Inflammatory macrophage treated with lipopolysaccharide for 4 hours (primary cell): ENCODE measurements around the gene MINPP1.
"Not testable (repeated sequence)": the region's sequence is repeated elsewhere in the genome, so short reads cannot be mapped to it uniquely, and the experiment has no call there.

Experiments
- DNase-seq: peaks from one replicate; pipeline ENCODE4 v3.0.0-alpha.2; 2020

The MINPP1 gene

GRCh38 chr10:87504640-87505365 lies at the start of gene MINPP1:
Gene MINPP1, plus strand, starts transcription at chr10:87504893. Its CDS starts 23 bp downstream, at chr10:87504916.
- peak; percentile 98 for DNase-seq

- not testable (repeated sequence) for DNase-seq
Observed at GRCh38 chr10:87456586-87457220, 48.0 kb upstream of the MINPP1 start.

DNA sequence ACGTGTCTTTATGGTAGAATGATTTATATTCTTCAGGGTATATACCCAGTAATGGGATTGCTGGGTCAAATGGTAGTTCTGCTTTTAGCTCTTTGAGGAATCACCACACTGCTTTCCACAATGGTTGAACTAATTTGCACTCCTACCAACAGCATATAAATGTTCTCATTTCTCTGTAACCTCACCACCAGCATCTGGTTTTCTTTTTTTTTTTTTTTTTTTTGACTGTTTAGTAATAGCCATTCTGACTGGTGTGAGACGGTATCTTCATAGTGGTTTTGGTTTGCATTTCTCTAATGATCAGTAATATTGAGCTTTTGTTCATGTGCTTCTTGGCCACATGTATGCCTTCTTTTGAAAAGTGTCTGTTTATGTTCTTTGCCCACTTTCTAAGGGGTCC lies 42.9 kb upstream of the MINPP1 start:
- not testable (repeated sequence) for DNase-seq

GRCh38 chr10:87466849-87467248 lies 37.8 kb upstream of the MINPP1 start:
- DNase-seq: not testable (repeated sequence)

DNA sequence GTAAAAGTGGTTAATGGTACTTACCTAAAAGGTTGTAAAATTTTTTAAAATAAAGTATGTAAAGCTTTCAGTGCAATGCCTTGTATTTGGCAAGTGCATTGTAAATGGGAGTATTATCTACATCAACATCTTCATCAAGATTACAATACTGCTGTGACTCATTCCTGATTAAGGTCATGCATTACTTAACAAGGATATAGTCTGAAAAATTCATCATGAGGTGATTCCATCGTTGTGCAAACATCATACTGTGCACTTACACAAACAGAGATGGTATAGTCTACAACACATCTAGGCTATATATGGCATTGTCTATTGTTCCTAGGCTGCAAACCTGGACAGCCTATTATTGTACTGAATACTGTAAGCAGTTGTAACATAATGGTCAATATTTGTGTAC lies 16.0 kb upstream of the MINPP1 start:
- DNase-seq: peak; percentile 16

DNA sequence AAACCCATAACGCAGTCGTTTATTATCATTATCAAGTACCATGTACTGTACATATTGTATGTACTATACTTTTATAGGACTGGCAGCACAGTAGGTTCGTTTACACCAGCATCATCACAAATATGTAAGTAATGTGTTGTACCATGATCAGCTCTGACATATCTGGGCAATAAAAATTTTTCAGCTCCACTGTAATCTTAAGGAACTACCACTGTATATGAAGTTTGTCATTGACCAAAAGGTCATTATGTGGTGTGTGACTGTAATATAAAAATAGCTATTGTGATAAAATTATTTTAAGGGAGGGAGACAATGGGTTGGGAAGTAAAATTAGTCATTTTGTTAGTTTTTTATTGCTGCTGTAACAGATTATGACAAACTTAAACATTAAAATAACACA lies 14.4 kb upstream of the MINPP1 start:
- DNase-seq: not testable (repeated sequence)

GRCh38 chr10:87492450-87492849 lies 12.2 kb upstream of the MINPP1 start:
- not testable (repeated sequence) for DNase-seq

DNA sequence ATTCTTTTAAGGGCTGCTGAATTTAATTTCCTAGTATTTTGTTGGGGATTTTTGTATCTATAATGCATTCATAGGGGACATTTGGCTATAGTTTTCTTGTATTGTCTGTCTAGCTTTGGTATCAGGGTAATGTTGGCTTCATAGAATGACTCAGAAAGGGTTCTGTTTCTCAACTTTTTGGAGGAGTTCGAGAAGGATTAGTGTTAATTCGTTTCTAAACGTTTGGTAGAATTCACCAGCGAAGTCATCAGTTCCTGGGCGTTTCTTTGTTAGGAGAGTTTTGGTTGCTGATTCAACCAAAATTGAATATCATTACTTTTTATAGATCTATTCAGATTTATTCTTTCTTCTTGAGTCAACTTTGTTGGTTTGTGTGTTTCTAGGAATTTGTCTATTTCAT lies 9.2 kb upstream of the MINPP1 start:
- DNase-seq: not testable (repeated sequence)

DNA sequence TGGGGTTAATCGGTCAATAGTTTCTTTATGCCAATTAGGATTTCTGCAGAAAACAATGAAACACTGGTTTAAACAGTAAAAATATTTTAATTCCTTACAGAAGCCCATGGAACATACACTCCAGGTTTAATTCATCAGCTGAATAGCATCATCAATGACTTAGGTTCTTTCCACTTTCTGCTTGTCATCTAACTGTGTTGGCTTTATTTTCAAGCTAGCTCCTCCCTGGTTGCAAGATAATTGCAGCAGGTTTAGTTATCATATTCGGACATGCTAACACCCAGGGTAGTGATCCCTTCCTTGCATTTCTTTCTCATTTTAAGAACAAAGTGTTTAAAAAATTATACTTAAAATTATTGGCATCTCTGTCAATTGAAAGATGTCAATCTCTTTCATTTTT lies 7.3 kb upstream of the MINPP1 start:
- not testable (repeated sequence) for DNase-seq

GRCh38 chr10:87498106-87498789 lies 6.4 kb upstream of the MINPP1 start:
- DNase-seq: not testable (repeated sequence)

- no peak for DNase-seq
Observed at GRCh38 chr10:87500646-87501048, 4.0 kb upstream of the MINPP1 start.

DNA sequence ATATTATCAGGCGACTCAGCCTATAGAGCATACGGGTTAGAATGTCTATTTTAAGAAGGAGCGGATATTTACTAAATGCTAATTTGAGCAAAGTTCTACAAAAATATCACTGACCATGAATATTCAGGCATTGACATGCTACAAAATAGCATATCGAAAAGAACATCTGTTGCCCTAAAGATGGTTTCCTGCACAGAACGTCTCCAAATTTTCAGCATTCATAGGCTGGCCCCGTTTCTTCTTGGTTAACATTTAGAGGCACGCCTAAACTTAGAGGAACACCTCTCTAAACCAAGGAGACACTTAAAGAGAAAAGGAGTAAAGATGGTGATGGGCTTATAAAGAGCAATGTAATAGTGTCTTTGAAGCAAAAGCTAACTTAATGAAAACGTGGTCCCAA lies 1.3 kb upstream of the MINPP1 start:
- no peak for DNase-seq

- DNase-seq: no peak
Observed at GRCh38 chr10:87503886-87504285, 807 bp upstream of the MINPP1 start.

DNA sequence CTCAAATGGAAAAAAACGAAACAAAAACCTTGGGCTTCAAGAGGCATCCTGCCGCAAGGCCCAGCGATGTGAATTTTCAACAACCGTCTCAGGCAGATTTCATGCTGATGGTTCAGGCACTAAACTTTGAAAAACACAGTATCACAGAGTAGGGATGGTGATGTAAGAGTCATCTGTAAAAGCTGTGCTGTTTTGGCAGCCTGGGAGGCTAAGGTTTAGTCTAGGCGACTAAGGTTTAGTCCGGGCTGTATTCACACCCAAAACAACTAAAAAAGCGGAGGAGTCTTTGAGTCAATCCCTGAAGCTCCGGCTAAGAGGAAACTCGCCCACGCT lies 420 bp upstream of the MINPP1 start:
- no peak for DNase-seq

DNA sequence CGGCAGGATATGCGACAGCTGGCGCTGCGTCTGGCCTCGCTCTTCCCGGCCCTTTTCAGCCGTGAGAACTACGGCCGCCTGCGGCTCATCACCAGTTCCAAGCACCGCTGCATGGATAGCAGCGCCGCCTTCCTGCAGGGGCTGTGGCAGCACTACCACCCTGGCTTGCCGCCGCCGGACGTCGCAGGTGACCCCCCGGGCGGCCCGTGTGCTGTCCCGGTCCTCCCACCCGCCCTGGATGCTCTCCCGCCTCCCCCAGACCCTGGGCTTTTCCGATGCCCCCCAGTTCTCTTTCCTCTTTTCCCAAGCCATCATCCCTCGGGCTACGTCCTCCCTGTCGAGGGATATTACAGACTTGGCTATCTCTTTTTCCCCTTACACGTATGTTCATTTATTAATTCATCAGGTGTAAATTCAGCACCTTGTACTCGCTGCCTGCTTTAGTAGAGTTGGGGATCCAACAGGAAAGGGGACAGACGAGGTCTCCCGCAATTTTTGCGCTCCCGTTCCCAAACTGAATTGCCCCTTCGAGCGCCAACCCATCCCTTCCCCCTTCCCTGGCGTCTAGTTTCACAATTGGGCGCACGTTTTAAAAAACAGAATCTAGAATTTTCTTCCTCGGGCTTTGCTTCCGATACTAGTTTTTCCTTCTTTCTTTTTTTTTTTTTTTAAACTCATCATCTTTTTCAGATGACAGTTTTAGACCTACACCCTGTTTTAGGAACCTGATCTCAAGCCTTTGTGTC lies 846 bp downstream of the MINPP1 start:
- DNase-seq: peak; percentile 64

DNA sequence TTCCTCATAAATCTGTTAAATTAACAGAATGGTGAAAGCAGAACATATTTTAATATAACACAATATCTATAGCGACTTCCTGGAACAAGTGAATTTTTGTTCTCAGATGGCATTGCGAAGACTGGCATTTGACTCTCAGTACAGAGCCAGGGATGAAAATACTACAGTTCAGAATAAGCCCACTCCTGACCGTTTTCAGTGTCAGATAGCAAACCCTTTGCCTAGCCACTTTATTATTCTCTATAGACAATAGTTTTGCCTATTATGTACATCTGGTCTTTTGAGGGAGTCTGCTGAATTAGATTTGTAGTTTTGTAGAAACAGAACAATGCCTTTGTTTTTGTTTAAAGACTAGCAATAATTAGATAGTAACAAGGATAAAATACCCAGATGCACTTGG lies 2.3 kb downstream of the MINPP1 start:
- DNase-seq: no peak

GRCh38 chr10:87507879-87508483 lies 3.3 kb downstream of the MINPP1 start:
- DNase-seq: no peak

GRCh38 chr10:87508837-87509236 lies 4.1 kb downstream of the MINPP1 start:
- no peak for DNase-seq

- DNase-seq: no peak
Observed at GRCh38 chr10:87510025-87510424, 5.3 kb downstream of the MINPP1 start.

- no peak for DNase-seq
Observed at GRCh38 chr10:87511526-87511925, 6.8 kb downstream of the MINPP1 start.

DNA sequence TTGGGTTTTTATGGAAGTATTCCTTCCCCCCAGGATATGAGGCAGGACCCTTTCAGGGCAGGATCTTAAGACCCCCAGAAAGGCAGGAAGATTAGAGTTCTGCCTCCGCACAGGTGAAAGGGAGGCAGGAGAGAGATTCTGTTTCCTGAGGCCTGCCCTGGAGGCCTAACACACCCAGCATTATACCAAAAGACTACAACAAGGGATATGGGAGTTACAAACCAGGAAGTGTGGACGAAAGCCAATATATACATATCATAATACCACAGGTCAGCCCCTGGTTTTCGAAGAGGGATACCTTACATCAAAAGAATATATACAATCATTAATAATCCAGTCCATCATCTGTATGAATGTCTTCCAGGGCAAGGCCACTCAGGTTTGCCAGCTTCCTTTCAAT lies 14.2 kb downstream of the MINPP1 start:
- DNase-seq: no peak

DNA sequence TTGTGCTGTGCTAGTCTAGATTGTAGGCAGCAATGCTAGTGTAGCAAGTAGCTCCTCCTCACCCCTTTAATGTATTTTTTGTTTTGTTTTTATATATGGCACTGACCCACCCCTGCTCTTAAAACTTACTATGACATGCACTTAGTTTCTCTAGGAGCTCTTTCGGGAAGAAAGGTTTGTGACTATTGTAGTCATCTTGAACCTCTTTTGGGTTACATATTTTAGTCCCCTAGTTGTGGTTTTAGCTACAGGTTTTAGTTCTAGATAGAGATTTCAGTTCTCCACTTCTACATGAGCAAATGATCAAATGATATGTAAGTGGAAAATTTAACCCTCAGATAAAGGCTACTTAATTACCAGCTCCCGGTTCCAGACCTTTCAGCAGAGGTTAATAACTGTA lies 14.9 kb downstream of the MINPP1 start:
- DNase-seq: no peak

DNA sequence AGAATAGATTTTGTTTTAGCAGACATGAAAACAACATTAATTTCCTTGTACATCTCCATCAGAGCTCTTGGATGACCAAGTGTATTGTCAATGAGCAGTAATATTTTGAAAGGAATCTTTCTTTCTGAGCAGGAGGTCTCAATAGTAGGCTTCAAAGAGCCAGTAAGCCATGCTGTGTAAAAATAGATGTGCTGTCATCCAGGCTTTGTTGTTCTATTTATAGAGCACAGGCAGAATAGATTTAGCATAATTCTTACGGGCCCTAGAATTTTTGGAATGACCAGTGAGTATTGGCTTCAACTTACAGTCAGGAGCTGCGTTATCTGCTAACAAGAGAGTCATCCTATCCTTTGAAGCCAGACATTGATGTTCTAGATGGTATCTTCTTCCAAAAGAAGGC lies 19.0 kb downstream of the MINPP1 start:
- no peak for DNase-seq
